ENCODE results near the gene MEIG1.

GRCh38 chr10:14918964-14919363, 40.2 kb upstream of the MEIG1 start:
- TF ChIP-seq ZFX (IDR thresholded peaks at IDR 0.05) (no peak), CTCF (conservative IDR thresholded peaks at IDR 0.05) (no peak)
